GM19193 (cell line): Measurements from ENCODE around the gene EIF6.

Source experiments
- POLR2A ChIP-seq: IDR thresholded peaks from 4 replicates; pipeline ENCODE4 v1.6.1; 2011; ENCODE audit not compliant: insufficient read depth, insufficient read length; ENCODE audit errors: extremely low read depth

Gene EIF6

GRCh38 chr20:35267092-35267491 is 17.5 kb downstream of the EIF6 start:
- no peak for TF ChIP-seq POLR2A

DNA sequence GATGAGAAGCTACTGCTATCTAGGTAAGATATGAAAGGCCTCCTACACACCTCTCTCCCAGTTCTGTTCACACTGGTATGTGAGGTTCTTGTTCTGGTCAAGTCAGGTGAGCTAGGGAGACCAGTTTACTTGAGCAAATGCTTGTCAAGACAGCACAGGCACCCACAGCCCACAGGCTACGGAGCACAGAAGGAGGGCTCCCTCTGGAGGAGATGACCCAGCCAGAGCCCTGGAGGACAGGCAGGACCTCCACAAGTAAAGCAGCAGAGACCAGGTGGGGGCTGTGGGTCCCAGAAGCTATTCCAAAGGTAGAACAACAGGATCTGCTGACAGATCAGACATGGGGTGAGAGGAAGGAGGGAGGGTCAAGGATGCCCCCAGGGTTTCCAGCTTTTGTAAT is 19.8 kb downstream of the EIF6 start:
- TF ChIP-seq POLR2A, result no peak

DNA sequence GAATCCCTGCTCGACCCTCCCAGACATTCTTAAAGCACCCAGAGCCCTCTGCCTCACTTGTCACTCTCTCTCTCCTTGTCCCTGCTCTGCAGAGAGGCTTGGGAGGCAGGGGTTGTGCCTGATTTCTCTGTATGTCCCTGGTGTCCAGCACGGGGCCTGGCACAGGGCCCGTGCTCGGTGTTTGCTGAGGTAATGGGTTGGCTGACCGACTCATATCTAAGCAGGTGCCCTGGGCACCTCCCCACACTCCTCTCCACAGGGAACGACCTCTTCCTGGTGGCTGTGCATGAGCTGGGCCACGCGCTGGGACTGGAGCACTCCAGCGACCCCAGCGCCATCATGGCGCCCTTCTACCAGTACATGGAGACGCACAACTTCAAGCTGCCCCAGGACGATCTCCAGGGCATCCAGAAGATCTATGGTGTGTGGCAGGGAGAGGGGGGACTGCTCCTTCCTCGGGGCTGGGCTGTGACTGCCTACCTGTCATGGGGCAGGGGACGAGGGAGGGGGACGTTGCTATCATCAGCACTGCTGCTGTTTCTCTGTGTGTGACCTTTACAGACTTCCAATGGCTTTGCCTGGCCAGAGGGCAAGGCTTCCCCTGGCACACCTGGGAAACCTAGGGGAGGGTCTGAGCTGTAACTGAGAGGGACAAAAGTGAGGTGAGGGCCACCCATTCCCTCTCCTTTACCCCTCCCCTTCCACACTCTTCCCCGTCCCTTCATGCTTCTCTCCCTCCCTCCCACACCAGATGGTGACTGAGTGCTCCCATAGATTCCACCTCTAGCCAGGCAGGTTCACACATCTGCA is 20.8 kb downstream of the EIF6 start:
- TF ChIP-seq POLR2A, result no peak

GRCh38 chr20:35260426-35260825 is 24.1 kb downstream of the EIF6 start:
- TF ChIP-seq POLR2A, result no peak

DNA sequence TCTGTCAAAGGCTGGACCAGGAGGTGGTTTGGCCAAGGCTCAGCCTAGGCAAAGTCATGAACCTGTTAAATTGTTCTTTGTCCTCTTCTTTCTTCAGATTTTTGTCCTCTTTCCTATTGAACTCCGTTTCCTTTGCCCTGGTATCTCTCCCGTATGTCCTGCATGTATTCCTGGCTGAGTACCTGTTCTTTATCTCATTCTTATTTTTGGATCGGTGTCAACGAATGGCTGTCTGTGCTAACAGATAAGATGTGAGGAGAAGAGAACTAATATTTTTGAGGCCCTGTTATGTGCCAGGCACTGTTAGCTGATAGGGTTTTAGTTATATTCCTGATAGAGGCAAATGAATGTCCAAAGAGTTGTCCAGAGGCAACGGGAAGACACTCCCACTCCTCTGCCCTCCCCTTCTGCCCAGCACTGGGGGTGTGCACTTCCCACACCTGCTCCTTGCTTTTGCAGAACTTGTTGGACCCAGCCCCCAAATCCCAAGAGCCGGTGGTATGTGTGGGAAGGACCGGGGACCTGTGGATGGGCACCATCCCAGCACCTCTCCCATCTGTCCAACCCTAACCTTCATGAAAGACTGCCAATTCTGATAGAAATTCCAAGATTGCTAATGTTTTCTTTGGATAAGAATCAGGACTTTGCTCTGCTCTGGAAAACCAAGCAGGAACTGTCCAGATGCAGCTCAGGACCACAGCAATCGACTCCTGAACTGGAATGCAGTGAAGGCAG is 27.2 kb downstream of the EIF6 start:
- no peak for TF ChIP-seq POLR2A

GRCh38 chr20:35254448-35254999 is 30.0 kb downstream of the EIF6 start:
- no peak for TF ChIP-seq POLR2A

GRCh38 chr20:35253010-35253409 is 31.6 kb downstream of the EIF6 start:
- no peak for TF ChIP-seq POLR2A

- TF ChIP-seq POLR2A, result no peak
These were observed 32.5 kb downstream of the EIF6 start for GRCh38 chr20:35252037-35252461.

DNA sequence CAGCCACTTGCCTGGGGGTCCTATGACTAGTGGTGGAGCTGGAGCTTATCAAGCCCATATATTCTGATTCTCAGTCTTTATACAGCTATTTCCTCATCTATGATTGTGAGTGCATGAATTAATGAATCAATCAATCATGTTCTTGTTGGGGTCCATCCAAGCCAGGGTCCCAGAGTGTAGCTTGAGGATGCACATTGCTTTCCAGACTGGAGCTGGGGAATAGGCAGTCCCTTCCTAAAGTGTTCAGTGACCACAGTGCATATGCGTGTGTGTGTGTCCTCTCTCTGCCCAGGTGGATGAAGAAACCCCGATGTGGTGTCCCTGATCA is 33.0 kb downstream of the EIF6 start:
- TF ChIP-seq POLR2A, result no peak

DNA sequence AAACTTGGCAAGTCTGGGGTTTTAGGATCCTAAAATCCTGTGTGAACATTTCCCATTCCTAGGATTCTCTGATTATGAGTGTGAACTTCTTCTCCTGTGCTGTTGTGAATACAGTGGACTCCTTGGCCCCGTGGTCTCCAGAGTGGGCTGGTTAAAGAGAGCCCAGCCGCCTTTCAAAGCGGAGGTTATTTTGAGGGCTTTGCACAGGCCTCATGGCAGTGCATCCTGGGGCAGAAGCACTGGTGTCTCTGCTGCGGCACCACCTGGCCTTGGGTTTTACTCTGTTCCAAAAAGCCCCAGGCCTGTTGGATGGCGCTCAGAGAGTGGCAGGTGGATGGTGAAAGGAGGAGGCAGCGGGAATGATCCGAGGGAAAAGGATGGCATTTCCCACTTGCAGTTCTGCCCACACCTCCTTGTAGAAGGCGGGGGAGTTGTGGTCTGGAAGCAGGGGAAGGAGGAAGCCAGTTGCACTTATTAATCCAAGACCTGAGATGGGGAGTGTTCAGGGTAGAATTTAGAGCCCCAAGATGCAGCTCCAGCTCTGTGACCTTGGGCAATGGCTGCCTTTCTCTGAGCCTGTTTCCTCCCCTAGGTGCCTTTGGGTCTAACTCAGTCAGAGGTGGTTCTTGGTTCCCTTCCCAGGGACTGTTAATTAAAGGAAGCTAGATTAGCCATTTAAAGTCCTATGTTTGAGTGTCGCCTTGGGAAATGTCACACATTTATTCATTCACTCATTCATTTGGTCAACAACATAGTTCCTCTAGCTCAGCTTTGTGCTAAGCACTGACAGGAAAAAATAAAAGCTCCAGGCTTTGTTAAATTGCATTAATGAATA is 35.7 kb downstream of the EIF6 start:
- TF ChIP-seq POLR2A, result no peak

DNA sequence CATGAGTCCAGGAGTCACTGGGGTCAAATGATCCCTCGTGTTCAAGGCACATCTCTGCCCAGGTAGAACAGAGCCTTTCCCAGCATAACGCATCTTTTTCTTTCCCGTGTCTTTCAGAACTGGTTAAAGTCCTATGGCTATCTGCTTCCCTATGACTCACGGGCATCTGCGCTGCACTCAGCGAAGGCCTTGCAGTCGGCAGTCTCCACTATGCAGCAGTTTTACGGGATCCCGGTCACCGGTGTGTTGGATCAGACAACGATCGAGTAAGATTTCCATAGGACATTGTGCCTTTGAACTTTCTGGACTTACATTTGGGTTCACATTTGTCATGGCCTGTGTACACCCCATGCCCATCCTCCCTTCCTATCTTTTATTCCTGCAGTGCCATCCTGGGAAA is 37.8 kb downstream of the EIF6 start:
- no peak for TF ChIP-seq POLR2A

- no peak for TF ChIP-seq POLR2A
These were observed 40.6 kb downstream of the EIF6 start for GRCh38 chr20:35243986-35244385.

GRCh38 chr20:35243317-35243716 is 41.3 kb downstream of the EIF6 start:
- no peak for TF ChIP-seq POLR2A

GRCh38 chr20:35240811-35241293 is 43.7 kb downstream of the EIF6 start:
- TF ChIP-seq POLR2A, result no peak
